ENCODE data around the gene KRTAP2-2. TPM values are rescaled to one million over a fixed set of nuclear protein-coding genes. Genes with fewer than 3 reads are reported as not detected.
"Not testable (repeated sequence)": the region's sequence is repeated elsewhere in the genome, so short reads cannot be mapped to it uniquely, and the experiment has no call there.

KRTAP2-2 gene
- total RNA-seq, 2 donors from 2014 or later: not detected

- H3K4me3 ChIP-seq: no peak overlapping the region
- intact Hi-C loops (cut with DNase I): no loop called here
- H3K27ac ChIP-seq: no peak overlapping the region
- no peaks in the 10 kb centered on the region for H3K9me3 ChIP-seq
- no peaks in the 10 kb centered on the region for H3K27me3 ChIP-seq
- H3K4me1 ChIP-seq: no peaks in the 10 kb centered on the region
- no peak for DNase-seq
- H3K36me3 ChIP-seq: no peaks in the 10 kb centered on the region
- TF ChIP-seq CTCF (IDR thresholded peaks at IDR 0.05): no peak
- no peak overlapping the region for H3K9ac ChIP-seq (ENCODE audit: low read depth in 2 of 2, low read length in 2 of 2)
These were observed 9.3 kb upstream of the KRTAP2-2 start for GRCh38 chr17:41064301-41064700.

GRCh38 chr17:41063449-41063848 is 8.4 kb upstream of the KRTAP2-2 start:
- intact Hi-C loops (cut with DNase I): no loop called here
- Histone ChIP-seq H3K27me3 (no peaks in the 10 kb centered on the region), H3K36me3 (no peaks in the 10 kb centered on the region), H3K9ac (ENCODE audit: low read depth in 2 of 2, low read length in 2 of 2) (no peak overlapping the region), H3K4me3 (no peak overlapping the region), H3K9me3 (no peaks in the 10 kb centered on the region), H3K4me1 (no peaks in the 10 kb centered on the region), H3K27ac (no peak overlapping the region)
- DNase-seq: no peak
- no peak for TF ChIP-seq CTCF (IDR thresholded peaks at IDR 0.05)

- Histone ChIP-seq H3K9ac (ENCODE audit: low read depth in 2 of 2, low read length in 2 of 2) (no peak overlapping the region), H3K27ac (no peak overlapping the region), H3K4me1 (no peaks in the 10 kb centered on the region), H3K27me3 (no peaks in the 10 kb centered on the region), H3K36me3 (no peaks in the 10 kb centered on the region), H3K4me3 (no peak overlapping the region), H3K9me3 (no peaks in the 10 kb centered on the region)
- intact Hi-C loops (cut with DNase I): no loop called here
- no peak for DNase-seq
- TF ChIP-seq CTCF (IDR thresholded peaks at IDR 0.05): no peak
These were observed 6.9 kb upstream of the KRTAP2-2 start for GRCh38 chr17:41061964-41062363.

- Histone ChIP-seq H3K9me3 (no peaks in the 10 kb centered on the region), H3K4me3 (no peak within 1 kb of the TSS), H3K9ac (ENCODE audit: low read depth in 2 of 2, low read length in 2 of 2) (no peak within 1 kb of the TSS), H3K27ac (no peak within 1 kb of the TSS), H3K36me3 (no peaks in the 10 kb centered on the region), H3K27me3 (no peaks in the 10 kb centered on the region), H3K4me1 (no peaks in the 10 kb centered on the region)
- intact Hi-C loops (cut with DNase I): no loop called here
- DNase-seq: no peak
- TF ChIP-seq CTCF (IDR thresholded peaks at IDR 0.05): no peak
These were observed 5.1 kb upstream of the KRTAP2-2 start, which contains the start of gene KRTAP2-3 for GRCh38 chr17:41060052-41060604. TSS of gene KRTAP2-3 (minus strand) at chr17:41060114. CDS start at chr17:41060050, 64 bp downstream.

GRCh38 chr17:41059276-41060051 is 4.4 kb upstream of the KRTAP2-2 start:
- DNase-seq; H3K27me3 ChIP-seq; H3K9ac ChIP-seq (ENCODE audit: low read depth in 2 of 2, low read length in 2 of 2); H3K27ac ChIP-seq; H3K4me3 ChIP-seq; H3K9me3 ChIP-seq; intact Hi-C loops (cut with DNase I); H3K4me1 ChIP-seq; H3K36me3 ChIP-seq: not testable (repeated sequence)

- Histone ChIP-seq H3K27me3 (no peaks in the 10 kb centered on the region), H3K9me3 (no peaks in the 10 kb centered on the region), H3K36me3 (no peaks in the 10 kb centered on the region), H3K4me1 (no peaks in the 10 kb centered on the region), H3K9ac (ENCODE audit: low read depth in 2 of 2, low read length in 2 of 2) (no peak overlapping the region), H3K27ac (no peak overlapping the region), H3K4me3 (no peak overlapping the region)
- intact Hi-C loops (cut with DNase I): no loop called here
- DNase-seq: no peak
- no peak for TF ChIP-seq CTCF (IDR thresholded peaks at IDR 0.05)
These were observed 3.7 kb upstream of the KRTAP2-2 start for GRCh38 chr17:41058741-41059140.

All from colonic mucosa (tissue), 4 donors.